Measurements from ENCODE around the gene GRPEL1.

The GRPEL1 gene

DNA sequence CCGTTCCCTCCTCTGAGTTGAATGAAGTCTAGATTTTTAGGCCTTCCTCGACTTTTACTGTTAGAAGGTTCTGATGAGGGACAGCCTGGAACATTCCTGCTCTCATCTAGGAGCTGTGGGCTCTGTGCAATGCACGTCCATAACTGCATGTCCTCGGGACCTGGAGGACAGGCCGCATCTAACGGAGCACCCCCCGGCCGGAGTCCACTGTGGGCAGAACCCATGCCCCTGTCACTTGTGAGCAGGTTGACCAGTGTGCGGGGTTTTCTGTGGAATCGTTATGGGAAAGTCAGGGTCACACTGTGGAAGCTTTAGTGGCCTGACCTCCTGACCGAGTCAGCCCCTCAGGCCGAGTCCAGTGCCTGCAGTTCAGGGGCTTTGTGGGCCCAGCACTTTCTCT, 44.0 kb downstream of the GRPEL1 start:
- no peaks in the 10 kb centered on the region for H3K27me3 ChIP-seq (ENCODE audit: insufficient read depth, low read length, poor library complexity)
- H3K18ac ChIP-seq (ENCODE audit: low read length) = no peak overlapping the region
- no peak overlapping the region for H3K27ac ChIP-seq (ENCODE audit: low read depth, low read length)
- H2BK5ac ChIP-seq (ENCODE audit: low read length) = no peak overlapping the region
- H3K79me1 ChIP-seq (ENCODE audit: low read length) = no peaks in the 10 kb centered on the region
- no peak overlapping the region for H4K8ac ChIP-seq (ENCODE audit: low read depth, low read length)
- no peak overlapping the region for H2AK5ac ChIP-seq (ENCODE audit: low read length)
- DNase-seq = no peak
- no peak overlapping the region for H2BK120ac ChIP-seq (ENCODE audit: low read depth, low read length)
- H3K56ac ChIP-seq (ENCODE audit: low read length) = no peak overlapping the region
- no peak overlapping the region for H3K4me3 ChIP-seq (ENCODE audit: low read length)
- no peaks in the 10 kb centered on the region for H3K79me2 ChIP-seq (ENCODE audit: control insufficient read depth, insufficient read depth, low read length)
- H4K5ac ChIP-seq (ENCODE audit: low read length) = no peak overlapping the region
- no peak overlapping the region for H3K23ac ChIP-seq (ENCODE audit: low read length)
- H2BK15ac ChIP-seq (replicated peaks; ENCODE audit: low read depth) = no peak overlapping the region
- WGBS (ENCODE audit: extremely low coverage, insufficient coverage, low lambda C conversion rate) = no CpG with 5 or more reads among the region's 12 CpGs
- H3K4ac ChIP-seq (ENCODE audit: low read depth, low read length) = no peak overlapping the region
- no peak overlapping the region for H3K4me2 ChIP-seq (ENCODE audit: low read length)
- H3K9ac ChIP-seq (ENCODE audit: low read length) = no peak overlapping the region
- H3K4me1 ChIP-seq (ENCODE audit: control insufficient read depth, low read depth, low read length) = no peaks in the 10 kb centered on the region
- H3K36me3 ChIP-seq (ENCODE audit: control insufficient read depth, insufficient read depth, low read length) = peaks cover 1% of the 10 kb centered on the region

DNA sequence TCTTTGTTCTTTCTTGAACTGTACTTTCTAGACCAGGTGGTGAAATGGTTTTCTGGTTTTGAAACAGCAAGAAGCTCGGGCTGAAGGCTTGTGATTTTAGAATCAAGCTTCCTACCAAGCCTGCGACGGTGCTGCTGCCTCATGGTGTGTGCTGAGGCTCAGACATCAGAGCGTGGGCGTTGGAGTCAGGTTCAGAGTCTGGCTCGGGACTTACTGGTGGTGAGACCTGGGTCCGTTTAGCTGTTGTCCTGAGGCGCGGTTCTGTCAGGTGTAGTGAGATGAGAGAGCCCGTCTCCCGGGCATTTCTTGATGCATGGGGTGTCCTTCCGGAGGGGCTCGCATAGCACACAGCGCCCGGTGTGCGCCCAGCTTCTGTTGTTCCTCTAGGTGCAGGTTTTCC, 44.4 kb downstream of the GRPEL1 start:
- Histone ChIP-seq H4K8ac (ENCODE audit: low read depth, low read length) (no peak overlapping the region), H2BK120ac (ENCODE audit: low read depth, low read length) (no peak overlapping the region), H3K4me1 (ENCODE audit: control insufficient read depth, low read depth, low read length) (no peaks in the 10 kb centered on the region), H3K79me2 (ENCODE audit: control insufficient read depth, insufficient read depth, low read length) (no peaks in the 10 kb centered on the region), H3K4me2 (ENCODE audit: low read length) (no peak overlapping the region), H2AK5ac (ENCODE audit: low read length) (no peak overlapping the region), H3K9ac (ENCODE audit: low read length) (no peak overlapping the region), H3K56ac (ENCODE audit: low read length) (no peak overlapping the region), H2BK15ac (replicated peaks; ENCODE audit: low read depth) (no peak overlapping the region), H3K27ac (ENCODE audit: low read depth, low read length) (no peak overlapping the region), H4K5ac (ENCODE audit: low read length) (no peak overlapping the region), H3K4me3 (ENCODE audit: low read length) (no peak overlapping the region), H3K18ac (ENCODE audit: low read length) (no peak overlapping the region), H3K79me1 (ENCODE audit: low read length) (no peaks in the 10 kb centered on the region), H3K27me3 (ENCODE audit: insufficient read depth, low read length, poor library complexity) (no peaks in the 10 kb centered on the region), H3K4ac (ENCODE audit: low read depth, low read length) (no peak overlapping the region), H2BK5ac (ENCODE audit: low read length) (no peak overlapping the region), H3K23ac (ENCODE audit: low read length) (no peak overlapping the region), H3K36me3 (ENCODE audit: control insufficient read depth, insufficient read depth, low read length) (peaks cover 1% of the 10 kb centered on the region)
- no peak for DNase-seq
- no CpG with 5 or more reads among the region's 16 CpGs for WGBS (ENCODE audit: extremely low coverage, insufficient coverage, low lambda C conversion rate)

DNA sequence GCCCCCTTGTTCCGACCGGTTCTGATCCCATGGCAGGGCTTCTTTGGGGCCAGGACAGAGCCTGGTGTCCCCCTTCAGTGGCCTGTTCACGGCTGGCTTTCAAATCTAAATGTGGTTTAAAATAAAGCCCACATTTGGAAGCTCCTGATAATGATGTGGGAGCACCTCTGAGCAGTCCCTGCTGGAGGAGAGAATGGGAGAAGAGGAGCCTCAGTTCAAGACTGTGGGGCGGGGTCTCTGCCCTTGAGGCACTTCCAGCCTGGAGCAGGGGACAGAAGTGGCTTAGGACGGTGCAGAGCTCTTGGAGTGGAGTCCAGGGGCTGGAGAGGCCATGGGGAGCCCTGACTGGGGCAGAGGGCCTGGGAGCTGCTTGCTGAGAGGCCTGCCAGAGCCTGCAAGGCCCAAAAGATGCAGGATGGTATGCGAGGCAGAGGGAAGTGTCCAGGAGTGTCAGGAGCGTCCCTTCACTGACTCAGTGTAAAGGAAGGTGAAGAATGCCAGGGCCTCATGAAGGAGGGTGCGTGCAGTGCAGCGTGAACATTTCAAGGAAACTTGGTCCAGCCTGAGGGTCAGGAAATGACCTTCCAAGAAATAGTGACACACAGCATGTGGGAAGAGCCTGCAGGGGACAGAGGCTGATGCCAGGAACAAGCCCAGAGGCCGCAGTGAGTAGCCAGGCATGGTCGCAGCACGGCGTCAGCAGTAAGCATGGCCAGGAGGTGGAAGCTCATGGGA, 45.8 kb downstream of the GRPEL1 start:
- Histone ChIP-seq H2BK5ac (ENCODE audit: low read length) (no peak overlapping the region), H3K18ac (ENCODE audit: low read length) (no peak overlapping the region), H3K79me1 (ENCODE audit: low read length) (no peaks in the 10 kb centered on the region), H2BK15ac (replicated peaks; ENCODE audit: low read depth) (no peak overlapping the region), H3K23ac (ENCODE audit: low read length) (no peak overlapping the region), H3K27ac (ENCODE audit: low read depth, low read length) (no peak overlapping the region), H3K27me3 (ENCODE audit: insufficient read depth, low read length, poor library complexity) (no peaks in the 10 kb centered on the region), H2BK120ac (ENCODE audit: low read depth, low read length) (no peak overlapping the region), H3K4ac (ENCODE audit: low read depth, low read length) (no peak overlapping the region), H3K56ac (ENCODE audit: low read length) (no peak overlapping the region), H3K4me3 (ENCODE audit: low read length) (no peak overlapping the region), H2AK5ac (ENCODE audit: low read length) (no peak overlapping the region), H3K9ac (ENCODE audit: low read length) (no peak overlapping the region), H3K4me1 (ENCODE audit: control insufficient read depth, low read depth, low read length) (no peaks in the 10 kb centered on the region), H3K79me2 (ENCODE audit: control insufficient read depth, insufficient read depth, low read length) (no peaks in the 10 kb centered on the region), H4K5ac (ENCODE audit: low read length) (no peak overlapping the region), H3K4me2 (ENCODE audit: low read length) (no peak overlapping the region), H4K8ac (ENCODE audit: low read depth, low read length) (no peak overlapping the region), H3K36me3 (ENCODE audit: control insufficient read depth, insufficient read depth, low read length) (peaks cover 3% of the 10 kb centered on the region)
- WGBS (ENCODE audit: extremely low coverage, insufficient coverage, low lambda C conversion rate) = no CpG with 5 or more reads among the region's 13 CpGs
- DNase-seq = no peak

DNA sequence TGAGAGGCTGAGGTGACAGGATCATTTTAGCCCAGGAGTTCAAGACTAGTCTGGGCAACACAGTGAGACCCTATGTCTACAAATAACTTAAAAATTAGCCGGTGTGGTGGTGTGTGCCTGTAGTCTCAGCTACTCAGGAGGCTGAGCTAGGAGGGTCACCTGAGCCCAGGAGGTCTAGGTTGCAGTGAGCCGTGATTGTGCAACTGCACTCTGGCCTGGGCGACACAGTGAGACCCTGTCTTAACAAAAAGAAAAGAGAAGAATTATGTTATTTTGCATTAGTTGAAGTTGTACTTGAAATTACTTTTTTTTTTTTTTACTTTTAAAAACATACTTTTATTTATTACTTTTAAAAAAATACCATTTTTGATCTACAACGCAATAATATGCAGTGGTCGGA, 46.5 kb downstream of the GRPEL1 start:
- H3K4me1 ChIP-seq (ENCODE audit: control insufficient read depth, low read depth, low read length) = no peaks in the 10 kb centered on the region
- no peak overlapping the region for H4K5ac ChIP-seq (ENCODE audit: low read length)
- H3K4ac ChIP-seq (ENCODE audit: low read depth, low read length) = no peak overlapping the region
- H3K79me1 ChIP-seq (ENCODE audit: low read length) = no peaks in the 10 kb centered on the region
- H3K4me2 ChIP-seq (ENCODE audit: low read length) = no peak overlapping the region
- no peaks in the 10 kb centered on the region for H3K27me3 ChIP-seq (ENCODE audit: insufficient read depth, low read length, poor library complexity)
- DNase-seq = no peak
- no peak overlapping the region for H3K23ac ChIP-seq (ENCODE audit: low read length)
- no peak overlapping the region for H3K9ac ChIP-seq (ENCODE audit: low read length)
- no peak overlapping the region for H2AK5ac ChIP-seq (ENCODE audit: low read length)
- no peak overlapping the region for H2BK5ac ChIP-seq (ENCODE audit: low read length)
- WGBS (ENCODE audit: extremely low coverage, insufficient coverage, low lambda C conversion rate) = no CpG with 5 or more reads among the region's 5 CpGs
- no peak overlapping the region for H3K4me3 ChIP-seq (ENCODE audit: low read length)
- H4K8ac ChIP-seq (ENCODE audit: low read depth, low read length) = no peak overlapping the region
- H3K27ac ChIP-seq (ENCODE audit: low read depth, low read length) = no peak overlapping the region
- no peak overlapping the region for H3K18ac ChIP-seq (ENCODE audit: low read length)
- no peak overlapping the region for H2BK15ac ChIP-seq (replicated peaks; ENCODE audit: low read depth)
- no peak overlapping the region for H2BK120ac ChIP-seq (ENCODE audit: low read depth, low read length)
- H3K56ac ChIP-seq (ENCODE audit: low read length) = no peak overlapping the region
- peaks cover 4% of the 10 kb centered on the region for H3K36me3 ChIP-seq (ENCODE audit: control insufficient read depth, insufficient read depth, low read length)
- H3K79me2 ChIP-seq (ENCODE audit: control insufficient read depth, insufficient read depth, low read length) = no peaks in the 10 kb centered on the region

DNA sequence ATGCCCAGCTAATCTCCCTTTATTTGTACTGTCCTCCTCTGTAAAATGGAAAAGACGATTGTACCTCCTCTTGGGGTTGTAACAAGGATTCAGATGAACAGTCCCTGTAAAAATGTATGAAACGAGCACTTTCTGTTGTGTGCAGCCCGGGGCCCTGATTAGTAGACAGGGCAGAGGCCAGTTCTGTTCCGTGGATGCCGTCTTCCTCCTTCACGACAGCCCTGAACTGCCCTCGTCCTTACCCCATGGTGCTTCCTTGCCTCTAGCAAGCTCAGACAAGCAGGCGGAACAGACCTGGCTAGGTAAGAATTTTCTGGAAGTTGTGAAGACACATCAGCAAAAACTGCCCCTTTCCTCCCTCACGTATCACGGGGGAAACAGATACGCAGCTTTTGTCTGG, 47.0 kb downstream of the GRPEL1 start:
- Histone ChIP-seq H3K79me2 (ENCODE audit: control insufficient read depth, insufficient read depth, low read length) (no peaks in the 10 kb centered on the region), H3K79me1 (ENCODE audit: low read length) (no peaks in the 10 kb centered on the region), H2BK120ac (ENCODE audit: low read depth, low read length) (no peak overlapping the region), H3K4ac (ENCODE audit: low read depth, low read length) (no peak overlapping the region), H3K56ac (ENCODE audit: low read length) (no peak overlapping the region), H3K4me2 (ENCODE audit: low read length) (no peak overlapping the region), H3K9ac (ENCODE audit: low read length) (no peak overlapping the region), H3K4me3 (ENCODE audit: low read length) (no peak overlapping the region), H4K5ac (ENCODE audit: low read length) (no peak overlapping the region), H3K18ac (ENCODE audit: low read length) (no peak overlapping the region), H3K27ac (ENCODE audit: low read depth, low read length) (no peak overlapping the region), H3K27me3 (ENCODE audit: insufficient read depth, low read length, poor library complexity) (no peaks in the 10 kb centered on the region), H3K4me1 (ENCODE audit: control insufficient read depth, low read depth, low read length) (no peaks in the 10 kb centered on the region), H2AK5ac (ENCODE audit: low read length) (no peak overlapping the region), H2BK15ac (replicated peaks; ENCODE audit: low read depth) (no peak overlapping the region), H3K23ac (ENCODE audit: low read length) (no peak overlapping the region), H4K8ac (ENCODE audit: low read depth, low read length) (no peak overlapping the region), H3K36me3 (ENCODE audit: control insufficient read depth, insufficient read depth, low read length) (peaks cover 4% of the 10 kb centered on the region), H2BK5ac (ENCODE audit: low read length) (no peak overlapping the region)
- no CpG with 5 or more reads among the region's 11 CpGs for WGBS (ENCODE audit: extremely low coverage, insufficient coverage, low lambda C conversion rate)
- no peak for DNase-seq

DNA sequence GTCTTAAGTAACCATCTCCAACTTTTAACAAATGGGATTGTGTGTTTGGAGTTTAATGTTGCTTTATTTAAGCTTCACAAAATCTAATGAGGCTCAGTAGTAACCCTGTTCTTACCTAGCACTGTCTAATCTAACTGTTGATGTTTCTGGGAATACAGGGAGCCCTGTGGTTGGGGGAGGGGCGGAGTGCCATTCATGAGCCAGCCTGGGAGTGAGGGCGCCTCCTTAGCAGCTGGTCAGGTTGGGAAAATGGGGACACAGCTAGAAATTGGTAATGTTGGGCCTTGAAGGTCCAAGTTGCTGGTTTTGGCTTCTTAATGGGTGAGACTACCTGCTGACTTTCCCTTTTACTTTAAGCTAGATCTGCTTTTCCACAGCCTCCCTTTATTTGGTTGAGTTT, 47.6 kb downstream of the GRPEL1 start:
- Histone ChIP-seq H2BK120ac (ENCODE audit: low read depth, low read length) (no peak overlapping the region), H4K8ac (ENCODE audit: low read depth, low read length) (no peak overlapping the region), H3K18ac (ENCODE audit: low read length) (no peak overlapping the region), H3K9ac (ENCODE audit: low read length) (no peak overlapping the region), H4K5ac (ENCODE audit: low read length) (no peak overlapping the region), H2AK5ac (ENCODE audit: low read length) (no peak overlapping the region), H3K79me1 (ENCODE audit: low read length) (no peaks in the 10 kb centered on the region), H3K27me3 (ENCODE audit: insufficient read depth, low read length, poor library complexity) (no peaks in the 10 kb centered on the region), H3K27ac (ENCODE audit: low read depth, low read length) (no peak overlapping the region), H3K23ac (ENCODE audit: low read length) (no peak overlapping the region), H3K4me2 (ENCODE audit: low read length) (no peak overlapping the region), H3K36me3 (ENCODE audit: control insufficient read depth, insufficient read depth, low read length) (peaks cover 5% of the 10 kb centered on the region), H2BK5ac (ENCODE audit: low read length) (no peak overlapping the region), H3K4me3 (ENCODE audit: low read length) (no peak overlapping the region), H2BK15ac (replicated peaks; ENCODE audit: low read depth) (no peak overlapping the region), H3K79me2 (ENCODE audit: control insufficient read depth, insufficient read depth, low read length) (no peaks in the 10 kb centered on the region), H3K4me1 (ENCODE audit: control insufficient read depth, low read depth, low read length) (no peaks in the 10 kb centered on the region), H3K56ac (ENCODE audit: low read length) (no peak overlapping the region), H3K4ac (ENCODE audit: low read depth, low read length) (no peak overlapping the region)
- no peak for DNase-seq
- WGBS (ENCODE audit: extremely low coverage, insufficient coverage, low lambda C conversion rate) = no CpG with 5 or more reads among the region's 2 CpGs
